Immature natural killer cell (primary cell): Measurements from ENCODE around the gene CFI. TPM values are rescaled to one million over a fixed set of nuclear protein-coding genes. Genes with fewer than 3 reads are reported as not detected.
"Not testable (repeated sequence)": the region's sequence is repeated elsewhere in the genome, so short reads cannot be mapped to it uniquely, and the experiment has no call there.

ENCODE experiments used
- DNase-seq, 3 donors: peaks; one replicate each; pipeline ENCODE4 v3.0.0; 2022; ENCODE audit warnings: mixed read lengths in 1 of 3
- H3K27ac Mint-ChIP-seq, 6 donors: one replicate each; pipeline ENCODE4 v1.8.0; 2020; ENCODE audit warnings: mixed read lengths in 6 of 6, mild to moderate bottlenecking in 5 of 6, inconsistent platforms in 4 of 6, moderate library complexity in 3 of 6
- H3K27me3 Mint-ChIP-seq, 3 donors: one replicate each; pipeline ENCODE4 v1.8.0; 2020 to 2021; ENCODE audit warnings: low read depth in 3 of 3, mild to moderate bottlenecking in 3 of 3, mixed read lengths in 3 of 3, moderate library complexity in 3 of 3, inconsistent platforms in 1 of 3
- H3K36me3 Mint-ChIP-seq, 3 donors: one replicate each; pipeline ENCODE4 v1.8.0; 2020; ENCODE audit warnings: mixed read lengths in 3 of 3, inconsistent platforms in 2 of 3, mild to moderate bottlenecking in 2 of 3
- H3K4me1 Mint-ChIP-seq, 2 donors: one replicate each; pipeline ENCODE4 v1.8.0; 2020; ENCODE audit warnings: inconsistent platforms in 2 of 2, mild to moderate bottlenecking in 2 of 2, mixed read lengths in 2 of 2, moderate library complexity in 1 of 2
- H3K4me3 Mint-ChIP-seq, 5 donors: one replicate each; pipeline ENCODE4 v1.8.0; 2020; ENCODE audit warnings: mild to moderate bottlenecking in 5 of 5, mixed read lengths in 5 of 5, inconsistent platforms in 3 of 5, moderate library complexity in 3 of 5
- H3K9me3 Mint-ChIP-seq, 6 donors: one replicate each; pipeline ENCODE4 v1.8.0; 2020; ENCODE audit warnings: mild to moderate bottlenecking in 6 of 6, mixed read lengths in 6 of 6, inconsistent platforms in 4 of 6, moderate library complexity in 3 of 6
- polyA plus RNA-seq, 3 donors: library from polyadenylated mRNA; unstranded; fragments of 300-500 nt; fragmentation: Illumina TruSeq; gene quantifications; one replicate each; pipeline ENCODE4 v1.2.3, GENCODE V29; 2021

CFI gene
- polyA plus RNA-seq, 3 donors from 2014 or later, result not detected

DNA sequence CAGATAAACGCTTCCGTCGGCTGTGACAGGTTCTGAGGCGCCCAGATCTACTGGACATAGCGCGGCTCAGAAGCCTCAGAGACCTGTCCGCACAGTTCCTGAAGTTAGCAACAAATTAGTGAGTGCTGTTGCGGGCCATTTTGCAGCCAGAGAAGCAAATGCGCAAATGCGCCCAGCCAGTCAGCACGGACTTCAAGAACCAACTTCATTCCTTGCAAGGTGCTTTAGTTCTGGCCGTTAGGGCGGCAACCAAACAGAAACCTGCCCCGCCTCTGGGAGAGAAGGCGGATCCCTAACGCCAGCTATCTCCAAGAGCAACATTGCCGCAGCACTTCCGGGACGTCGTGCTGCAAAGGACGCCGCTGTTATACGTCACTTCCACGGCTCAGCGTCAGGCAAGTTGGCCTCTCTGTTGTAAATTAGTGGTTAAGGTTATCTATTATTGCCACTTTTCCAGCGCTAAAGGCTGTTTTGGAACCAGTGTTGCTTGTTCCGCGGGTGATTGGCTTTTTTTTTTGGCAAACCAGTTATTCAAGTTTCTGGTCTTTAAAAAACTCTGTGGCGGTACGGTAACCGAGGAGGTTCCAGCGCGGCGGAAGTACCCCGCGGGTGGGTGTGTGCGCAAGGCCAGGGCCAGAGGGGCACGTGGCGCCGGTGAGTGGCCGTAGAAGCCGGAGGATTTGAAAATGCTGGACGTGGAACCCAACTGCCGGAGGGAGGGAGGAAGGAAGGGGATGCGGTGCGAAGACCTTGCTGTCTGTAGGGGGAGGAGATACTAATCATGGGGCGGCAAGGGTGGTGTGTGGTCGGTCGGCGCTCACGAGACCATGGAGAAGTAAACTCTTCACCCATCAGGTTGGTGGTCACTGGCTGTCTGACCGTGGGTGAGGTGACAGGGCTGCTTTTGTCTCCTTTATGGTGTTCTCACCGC, 13.6 kb upstream of the CFI start, which contains the start of gene GAR1:
TSS of gene GAR1 (plus strand) at position 612 of the 931 bp plus-strand sequence. CDS start 403 bp downstream, outside the sequence.
- Mint-ChIP-seq H3K4me1 (peaks cover 28 to 43% of the 10 kb centered on the region in 2 donors), H3K27me3 (peaks cover 9 to 15% (median 12%) of the 10 kb centered on the region in 3 donors), H3K27ac (peak within 1 kb of the TSS; percentile 92 to 99 (median 95))

DNA sequence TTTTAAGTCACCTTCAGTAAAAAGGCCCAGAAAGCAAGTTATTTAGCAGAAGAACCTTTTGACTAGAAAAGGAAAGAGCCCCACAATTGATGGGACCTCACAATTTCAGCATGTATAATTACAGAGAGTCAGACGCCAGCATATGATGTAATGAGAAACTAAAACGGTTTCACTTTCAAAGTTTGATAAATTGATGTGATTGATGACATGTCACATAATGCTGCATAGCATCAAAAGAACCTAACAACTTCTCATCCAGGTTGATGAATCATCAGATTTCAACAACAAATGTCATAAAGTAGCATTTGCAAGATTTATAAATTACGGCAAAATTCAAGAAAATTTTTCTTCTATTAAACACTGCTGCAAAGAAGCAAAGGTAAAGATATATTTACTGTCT, 9.9 kb upstream of the CFI start:
- Mint-ChIP-seq H3K27me3 (peaks cover 12 to 15% (median 12%) of the 10 kb centered on the region in 3 donors), H3K27ac (no peak overlapping the region), H3K4me1 (peaks cover 21 to 23% of the 10 kb centered on the region in 2 donors), H3K36me3 (no peaks in the 10 kb centered on the region), H3K9me3 (no peaks in the 10 kb centered on the region), H3K4me3 (no peak overlapping the region)
- no peak for DNase-seq

More for the DNA sequence above, 13.6 kb upstream of the CFI start, which contains the start of gene GAR1:
- no peaks in the 10 kb centered on the region for H3K9me3 Mint-ChIP-seq
- peak; percentile 80 to 83 (median 83) for DNase-seq
- peaks cover 0 to 11% (median 8%) of the 10 kb centered on the region in 3 donors for H3K36me3 Mint-ChIP-seq
- peak within 1 kb of the TSS; percentile 87 to 97 (median 93) for H3K4me3 Mint-ChIP-seq

DNA sequence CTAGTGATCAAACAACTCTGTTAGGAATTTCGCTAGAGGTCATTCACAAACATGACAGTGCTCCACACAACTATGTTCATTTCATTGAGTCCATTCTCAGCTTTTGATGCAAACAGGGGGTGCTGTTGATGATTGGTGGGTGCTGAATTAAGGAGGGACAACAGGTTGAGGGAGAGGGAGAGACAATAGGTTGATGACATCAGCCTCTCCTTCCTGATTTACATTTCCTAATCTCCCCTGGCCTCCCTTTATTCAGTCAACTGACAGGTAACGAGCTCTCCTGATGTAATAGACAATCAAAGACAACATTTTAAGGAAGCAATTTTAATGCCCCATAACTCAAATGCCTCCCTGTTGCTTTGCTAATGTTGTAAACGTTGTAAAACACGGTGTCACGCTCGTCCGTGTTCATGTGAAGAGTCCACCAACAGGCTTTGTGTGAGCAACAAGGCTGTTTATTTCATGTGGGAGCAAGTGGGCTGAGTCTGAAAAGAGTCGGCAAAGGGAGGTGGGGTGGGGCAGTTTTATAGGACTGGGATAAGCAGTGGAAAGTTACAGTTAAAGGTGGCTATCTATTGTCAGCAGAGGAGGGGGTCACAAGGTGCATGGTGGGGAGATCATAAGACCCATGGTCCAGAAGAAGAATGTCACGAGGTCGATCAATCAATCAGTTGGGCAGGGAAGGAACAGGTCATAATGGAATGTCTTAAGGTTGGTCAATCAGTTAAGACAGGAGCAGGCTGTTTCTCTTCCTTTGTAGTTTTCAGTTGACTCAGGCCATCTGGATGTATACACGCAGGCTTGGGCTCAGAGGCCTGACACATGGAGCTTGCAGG, 9.0 kb upstream of the CFI start:
- Mint-ChIP-seq H3K4me1 (peaks cover 12 to 14% of the 10 kb centered on the region in 2 donors), H3K27me3 (peaks cover 7 to 14% (median 8%) of the 10 kb centered on the region in 3 donors), H3K36me3 (no peaks in the 10 kb centered on the region), H3K9me3 (no peaks in the 10 kb centered on the region), H3K27ac (no peak overlapping the region), H3K4me3 (no peak overlapping the region)
- DNase-seq, result no peak

GRCh38 chr4:109809655-109810054, 7.9 kb upstream of the CFI start:
- no peaks in the 10 kb centered on the region for H3K9me3 Mint-ChIP-seq
- no peaks in the 10 kb centered on the region for H3K36me3 Mint-ChIP-seq
- no peak for DNase-seq
- H3K4me3 Mint-ChIP-seq, result no peak overlapping the region
- peaks cover 2 to 3% of the 10 kb centered on the region in 2 donors for H3K4me1 Mint-ChIP-seq
- H3K27ac Mint-ChIP-seq, result no peak overlapping the region
- peaks cover 0 to 7% (median 3%) of the 10 kb centered on the region in 3 donors for H3K27me3 Mint-ChIP-seq

- no peaks in the 10 kb centered on the region for H3K36me3 Mint-ChIP-seq
- no peak for DNase-seq
- H3K4me3 Mint-ChIP-seq, result no peak overlapping the region
- no peaks in the 10 kb centered on the region for H3K9me3 Mint-ChIP-seq
- H3K4me1 Mint-ChIP-seq, result no peaks in the 10 kb centered on the region
- H3K27ac Mint-ChIP-seq, result no peak overlapping the region
- H3K27me3 Mint-ChIP-seq, result peaks cover 0 to 6% (median 2%) of the 10 kb centered on the region in 3 donors
Measured at GRCh38 chr4:109803924-109804571, 2.2 kb upstream of the CFI start.

- no peak overlapping the region for H3K27ac Mint-ChIP-seq
- no peak for DNase-seq
- H3K9me3 Mint-ChIP-seq, result peaks cover 0 to 5% (median 3%) of the 10 kb centered on the region in 6 donors
- H3K36me3 Mint-ChIP-seq, result no peaks in the 10 kb centered on the region
- no peak overlapping the region for H3K4me3 Mint-ChIP-seq
- H3K4me1 Mint-ChIP-seq, result no peaks in the 10 kb centered on the region
- peaks cover under 1 to 16% (median 3%) of the 10 kb centered on the region in 3 donors for H3K27me3 Mint-ChIP-seq
Measured at GRCh38 chr4:109801099-109801789, 555 bp downstream of the CFI start.

DNA sequence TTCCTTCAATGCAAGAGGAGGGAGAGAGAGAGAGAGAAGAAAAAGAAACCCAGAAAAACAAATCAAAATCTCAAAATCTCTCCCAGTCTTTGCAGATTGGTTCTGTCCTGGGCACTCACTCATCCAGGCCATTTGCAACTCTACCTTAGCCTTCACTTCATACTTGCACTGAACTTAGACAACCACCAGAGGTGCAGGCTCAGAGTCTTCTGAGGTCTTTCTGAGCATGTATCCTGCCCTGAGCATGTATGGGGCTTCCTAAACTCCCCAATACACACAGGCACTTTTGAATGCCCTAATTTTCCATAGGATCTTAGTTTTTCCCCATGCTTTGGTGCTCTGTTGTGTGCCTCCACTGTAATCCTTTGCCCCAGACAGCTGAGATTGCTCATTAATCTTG, 2.9 kb downstream of the CFI start:
- no peak overlapping the region for H3K4me3 Mint-ChIP-seq
- DNase-seq, result no peak

DNA sequence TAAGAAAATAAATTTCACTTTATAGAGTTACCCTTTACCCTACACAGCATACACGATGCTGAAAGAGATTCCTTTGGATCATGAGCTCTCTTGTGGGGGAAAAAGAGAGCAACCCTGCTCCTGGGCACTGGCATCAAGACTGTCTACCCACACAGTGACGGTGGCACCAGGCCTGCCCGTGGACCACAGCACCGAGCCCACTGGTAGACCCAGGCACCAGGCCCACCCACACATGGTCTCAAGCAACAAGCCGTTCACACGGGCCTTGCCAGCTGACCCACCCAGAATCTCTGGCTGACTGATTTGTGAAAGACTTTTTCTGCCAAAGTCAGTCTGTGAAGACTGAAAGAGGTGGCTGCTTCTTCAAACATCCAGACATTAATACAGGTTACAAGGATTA, 6.7 kb downstream of the CFI start:
- Mint-ChIP-seq H3K36me3 (peaks cover 0 to 3% (median 0%) of the 10 kb centered on the region in 3 donors), H3K27me3 (peaks cover 3 to 35% (median 10%) of the 10 kb centered on the region in 3 donors), H3K4me3 (no peak overlapping the region), H3K27ac (no peak overlapping the region), H3K9me3 (peaks cover 7 to 19% (median 12%) of the 10 kb centered on the region in 6 donors), H3K4me1 (no peaks in the 10 kb centered on the region)
- DNase-seq, result no peak

More for the DNA sequence above, 2.9 kb downstream of the CFI start:
- H3K9me3 Mint-ChIP-seq, result peaks cover 7 to 19% (median 12%) of the 10 kb centered on the region in 6 donors
- H3K4me1 Mint-ChIP-seq, result no peaks in the 10 kb centered on the region
- peaks cover 3 to 27% (median 6%) of the 10 kb centered on the region in 3 donors for H3K27me3 Mint-ChIP-seq
- peaks cover 0 to 3% (median 0%) of the 10 kb centered on the region in 3 donors for H3K36me3 Mint-ChIP-seq
- H3K27ac Mint-ChIP-seq, result no peak overlapping the region

DNA sequence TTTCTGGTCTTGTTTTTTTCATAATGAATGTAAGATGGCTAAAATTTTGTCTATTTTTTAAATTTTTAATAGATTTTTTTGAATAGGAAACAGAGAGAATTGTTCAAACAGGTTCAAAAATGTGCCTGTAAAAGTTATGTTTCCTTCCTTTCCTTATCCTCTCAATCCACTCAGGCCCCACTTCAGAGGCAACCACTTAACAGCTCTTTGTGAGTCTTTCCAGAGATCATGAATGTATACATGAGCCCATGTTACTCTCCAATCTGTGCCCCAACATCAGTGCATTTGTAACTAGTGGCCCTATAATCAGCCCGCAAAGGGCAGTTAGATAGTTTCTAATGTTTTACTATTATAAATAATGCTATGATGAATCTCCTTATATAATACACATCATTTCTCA, 14.0 kb downstream of the CFI start:
- Mint-ChIP-seq H3K4me1 (no peaks in the 10 kb centered on the region), H3K27me3 (peaks cover 2 to 6% (median 5%) of the 10 kb centered on the region in 3 donors), H3K4me3 (no peak overlapping the region), H3K36me3 (no peaks in the 10 kb centered on the region), H3K27ac (no peak overlapping the region), H3K9me3 (peaks cover 0 to 3% (median under 1%) of the 10 kb centered on the region in 6 donors)
- DNase-seq, result no peak

DNA sequence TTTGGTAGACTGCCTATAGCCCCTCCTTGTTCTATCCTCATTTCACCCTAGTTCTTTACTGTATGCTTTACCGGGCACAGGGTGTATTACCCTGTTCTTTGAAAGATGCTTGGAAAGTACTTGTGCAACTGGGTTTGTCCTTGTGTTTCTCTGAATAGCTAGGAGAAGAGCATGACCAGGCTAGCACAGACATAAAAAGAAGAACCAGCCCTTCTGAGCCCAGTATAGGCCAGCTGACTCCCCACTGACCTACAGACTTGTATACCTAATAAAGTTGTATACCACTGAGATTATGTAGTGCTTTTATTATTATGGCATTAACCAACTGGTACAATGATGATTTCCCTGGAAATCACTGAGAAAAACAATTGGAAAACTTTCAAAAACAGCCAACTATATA, 15.0 kb downstream of the CFI start:
- Mint-ChIP-seq H3K9me3 (peaks cover 0 to 3% (median under 1%) of the 10 kb centered on the region in 6 donors), H3K27ac (no peak overlapping the region), H3K4me3 (no peak overlapping the region), H3K4me1 (no peaks in the 10 kb centered on the region), H3K36me3 (no peaks in the 10 kb centered on the region), H3K27me3 (peaks cover 2 to 8% (median 7%) of the 10 kb centered on the region in 3 donors)
- no peak for DNase-seq

DNA sequence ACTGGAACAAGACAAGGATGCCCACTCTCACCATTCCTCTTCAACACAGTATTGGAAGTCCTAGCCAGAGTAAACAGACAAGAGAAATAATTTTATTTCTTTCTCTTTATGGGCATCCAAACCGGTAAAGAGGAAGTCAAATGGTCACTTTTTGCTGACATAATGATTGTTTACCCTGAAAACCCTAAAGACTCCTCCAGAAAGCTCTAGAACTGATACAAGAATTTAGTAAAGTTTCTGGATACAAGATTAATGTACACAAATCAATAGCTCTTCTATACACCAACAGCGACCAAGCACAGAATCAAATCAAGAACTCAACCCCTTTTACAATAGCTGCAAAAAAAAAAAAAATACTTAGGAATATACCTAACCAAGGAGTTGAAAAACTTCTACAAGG, 19.7 kb downstream of the CFI start:
- H3K27ac Mint-ChIP-seq, H3K9me3 Mint-ChIP-seq, H3K36me3 Mint-ChIP-seq, H3K4me1 Mint-ChIP-seq, H3K4me3 Mint-ChIP-seq, DNase-seq: not testable (repeated sequence)
- peaks cover 6 to 17% (median 8%) of the 10 kb centered on the region in 3 donors for H3K27me3 Mint-ChIP-seq

DNA sequence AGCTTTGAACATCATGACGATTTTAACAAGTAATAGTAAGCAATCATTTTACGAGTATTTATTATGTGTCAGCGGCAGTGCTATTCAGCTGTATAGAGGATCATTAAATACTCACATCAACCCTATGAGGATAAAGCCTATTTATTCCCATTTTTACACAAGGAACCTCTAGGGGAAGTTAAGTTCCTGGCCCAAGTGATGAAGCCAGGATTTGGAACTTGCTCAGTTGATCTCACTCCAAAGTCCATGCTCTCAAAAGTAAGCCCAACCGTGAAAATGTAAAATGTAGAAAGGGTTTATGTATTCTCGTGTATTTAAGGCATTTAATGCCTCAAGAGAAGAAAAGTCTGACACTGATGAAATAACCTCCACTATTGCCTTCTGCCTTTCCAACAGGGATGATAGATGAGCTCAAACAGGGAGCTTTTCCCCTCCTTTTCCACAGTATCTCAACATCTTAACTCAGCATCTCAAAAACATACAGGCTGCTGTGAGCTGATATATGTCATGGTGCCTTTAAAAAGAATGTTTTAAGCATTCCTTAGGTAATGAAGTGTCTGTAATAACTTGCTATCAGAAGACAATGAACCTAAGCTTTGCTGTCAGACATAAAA, 36.9 kb downstream of the CFI start:
- peaks cover 4 to 11% (median 6%) of the 10 kb centered on the region in 3 donors for H3K27me3 Mint-ChIP-seq
- no peaks in the 10 kb centered on the region for H3K4me1 Mint-ChIP-seq

More for the DNA sequence above, 36.9 kb downstream of the CFI start:
- H3K27ac Mint-ChIP-seq, result no peak overlapping the region
- H3K4me3 Mint-ChIP-seq, result no peak overlapping the region
- no peak for DNase-seq
- H3K9me3 Mint-ChIP-seq, result peaks cover 0 to 4% (median 0%) of the 10 kb centered on the region in 6 donors
- no peaks in the 10 kb centered on the region for H3K36me3 Mint-ChIP-seq
